Neural progenitor cell (in vitro differentiated cells): ENCODE results near the gene TRIO. TPM values are rescaled to one million over a fixed set of nuclear protein-coding genes. Genes with fewer than 3 reads are reported as not detected.
A peak's percentile ranks its signal among the peaks of the same experiment; 100 is the strongest.

ENCODE experiments used
- DNase-seq: peaks from one replicate; pipeline ENCODE4 v3.0.0-alpha.2; 2016; ENCODE audit warnings: low spot score
- H2AFZ ChIP-seq: fragments of 200-600 bp; sonication (generic); replicated peaks from 2 replicates; pipeline ENCODE4 v1.6.1; 2016; ENCODE audit warnings: antibody characterized with exemption
- H3F3A ChIP-seq: fragments of 200-600 bp; sonication (generic); 2 replicates; pipeline ENCODE4 v1.6.1; 2016; ENCODE audit warnings: antibody characterized with exemption, low read depth
- H3K27ac ChIP-seq: fragments of 200-600 bp; sonication (generic); 2 replicates; pipeline ENCODE4 v1.5.1; 2016; ENCODE audit warnings: mild to moderate bottlenecking
- H3K27me3 ChIP-seq: fragments of 200-600 bp; sonication (generic); 2 replicates; pipeline ENCODE4 v1.6.1; 2016; ENCODE audit warnings: mild to moderate bottlenecking, moderate library complexity
- H3K36me3 ChIP-seq: fragments of 200-600 bp; sonication (generic); 2 replicates; pipeline ENCODE4 v1.5.1; 2016
- H3K4me1 ChIP-seq: fragments of 200-600 bp; sonication (generic); 2 replicates; pipeline ENCODE4 v1.6.1; 2016; ENCODE audit warnings: mixed run types
- H3K4me2 ChIP-seq: fragments of 200-600 bp; sonication (generic); 2 replicates; pipeline ENCODE4 v1.6.1; 2016
- H3K4me3 ChIP-seq: fragments of 200-600 bp; sonication (generic); 2 replicates; pipeline ENCODE4 v1.5.1; 2016
- H3K79me2 ChIP-seq: fragments of 200-600 bp; sonication (generic); 2 replicates; pipeline ENCODE4 v1.6.1; 2016; ENCODE audit warnings: low read depth
- H3K9ac ChIP-seq: fragments of 200-600 bp; sonication (generic); 2 replicates; pipeline ENCODE4 v1.6.1; 2016
- H3K9me3 ChIP-seq: fragments of 200-600 bp; sonication (generic); 2 replicates; pipeline ENCODE4 v1.5.1; 2016; ENCODE audit warnings: low read depth
- H4K20me1 ChIP-seq: fragments of 200-600 bp; sonication (generic); 2 replicates; pipeline ENCODE4 v1.6.1; 2016; ENCODE audit warnings: low read depth
- H3K27ac Mint-ChIP-seq: 3 replicates; pipeline ENCODE4 v1.8.0; 2021; ENCODE audit warnings: mixed read lengths
- H3K27me3 Mint-ChIP-seq: 2 replicates; pipeline ENCODE4 v1.8.0; 2022; ENCODE audit warnings: low read depth, mild to moderate bottlenecking, inconsistent platforms, moderate library complexity, mixed read lengths; ENCODE audit not compliant: insufficient read depth
- H3K36me3 Mint-ChIP-seq: 3 replicates; pipeline ENCODE4 v1.8.0; 2021; ENCODE audit warnings: mixed read lengths
- H3K4me1 Mint-ChIP-seq: 3 replicates; pipeline ENCODE4 v1.8.0; 2021; ENCODE audit warnings: mixed read lengths
- H3K4me3 Mint-ChIP-seq: 3 replicates; pipeline ENCODE4 v1.8.0; 2021; ENCODE audit warnings: mild to moderate bottlenecking, moderate library complexity, mixed read lengths
- H3K9me3 Mint-ChIP-seq: 3 replicates; pipeline ENCODE4 v1.8.0; 2020; ENCODE audit warnings: mixed read lengths
- CTCF ChIP-seq: fragments of 200-600 bp; sonication (generic); IDR thresholded peaks from 2 replicates; pipeline ENCODE4 v1.5.1; 2017; ENCODE audit warnings: antibody characterized with exemption, mild to moderate bottlenecking
- EZH2 ChIP-seq: fragments of 200-600 bp; sonication (generic); IDR thresholded peaks from 2 replicates; pipeline ENCODE4 v1.6.1; 2017; ENCODE audit warnings: antibody characterized with exemption, mild to moderate bottlenecking, moderate library complexity
- EZH2phosphoT487 ChIP-seq: fragments of 200-600 bp; sonication (generic); IDR thresholded peaks from 2 replicates; pipeline ENCODE4 v1.6.1; 2017; ENCODE audit warnings: antibody characterized with exemption
- total RNA-seq: library from RNA; depleted of rRNA; stranded (reverse); fragments of >200 nt; gene quantifications from 2 replicates; pipeline ENCODE4 v1.2.3, GENCODE V29; 2015; ENCODE audit warnings: low replicate concordance

The TRIO gene
- total RNA-seq, 1 donor from 2014 or later = 84.7 TPM

GRCh38 chr5:14438195-14438606 is 295.1 kb downstream of the TRIO start:
- Mint-ChIP-seq H3K4me1 (peaks cover 50% of the 10 kb centered on the region), H3K9me3 (peaks cover 12% of the 10 kb centered on the region), H3K4me3 (no peak overlapping the region), H3K36me3 (peaks cover 41% of the 10 kb centered on the region), H3K27me3 (no peaks in the 10 kb centered on the region), H3K27ac (no peak overlapping the region)
- H3K79me2 ChIP-seq = no peaks in the 10 kb centered on the region
- peaks cover 20% of the 10 kb centered on the region for H4K20me1 ChIP-seq
- peak overlapping the region; percentile 26 for H3K4me2 ChIP-seq
- no peak for DNase-seq
- H3F3A ChIP-seq = peaks cover 16% of the 10 kb centered on the region
- no peak overlapping the region for H2AFZ ChIP-seq
- no peak overlapping the region for H3K4me3 ChIP-seq
- peaks cover 49% of the 10 kb centered on the region for H3K4me1 ChIP-seq
- H3K9me3 ChIP-seq = no peaks in the 10 kb centered on the region
- peak overlapping the region; percentile 55 for H3K27ac ChIP-seq
- no peaks in the 10 kb centered on the region for H3K27me3 ChIP-seq
- no peak for TF ChIP-seq EZH2
- no peak for TF ChIP-seq CTCF
- TF ChIP-seq EZH2phosphoT487 = no peak
- H3K9ac ChIP-seq = no peak overlapping the region
- no peaks in the 10 kb centered on the region for H3K36me3 ChIP-seq

DNA sequence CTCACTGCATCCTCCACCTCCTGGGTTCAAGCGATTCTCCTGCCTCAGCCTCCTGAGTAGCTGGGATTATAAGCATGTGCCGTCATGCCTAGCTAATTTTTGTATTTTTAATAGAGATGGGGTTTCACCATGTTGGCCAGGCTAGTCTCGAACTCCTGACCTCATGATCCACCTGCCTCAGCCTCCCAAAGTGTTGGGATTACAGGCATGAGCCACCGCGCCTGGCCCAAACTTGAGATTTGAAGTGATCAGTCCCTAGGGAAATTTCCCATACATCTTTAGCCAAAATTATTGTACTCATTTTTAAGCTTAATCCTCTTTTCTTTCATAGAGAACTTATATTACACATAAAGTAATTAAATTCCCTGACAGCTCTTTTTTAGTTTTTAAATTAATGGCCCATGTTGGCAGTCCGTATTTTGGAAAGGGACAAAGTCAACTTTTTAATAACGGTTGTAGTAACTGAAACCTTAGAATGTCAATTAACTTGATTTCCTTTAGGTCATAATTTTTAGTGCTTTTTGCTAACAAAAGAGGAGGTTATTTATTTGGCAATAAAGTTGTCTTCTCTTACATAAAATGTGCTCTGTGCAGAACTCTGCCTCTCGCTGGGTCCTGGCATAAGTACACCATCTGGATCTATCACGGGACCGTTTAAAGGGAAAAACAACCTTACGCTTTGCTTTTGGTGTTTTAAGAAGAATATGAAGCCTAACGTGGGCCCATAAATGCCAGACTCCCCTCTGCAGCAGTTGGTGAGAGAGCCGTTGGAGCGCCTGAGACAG is 296.1 kb downstream of the TRIO start:
- peaks cover 13% of the 10 kb centered on the region for H3F3A ChIP-seq
- no peak overlapping the region for H2AFZ ChIP-seq
- no peaks in the 10 kb centered on the region for H3K79me2 ChIP-seq
- peaks cover 12% of the 10 kb centered on the region for H3K9me3 Mint-ChIP-seq
- TF ChIP-seq EZH2 (no peak), CTCF (no peak), EZH2phosphoT487 (no peak)
- H3K9me3 ChIP-seq = no peaks in the 10 kb centered on the region
- peaks cover 57% of the 10 kb centered on the region for H3K4me1 Mint-ChIP-seq
- H3K27ac Mint-ChIP-seq = peak overlapping the region; percentile 68
- peak overlapping the region; percentile 80 for H3K27ac ChIP-seq
- no peak overlapping the region for H3K9ac ChIP-seq
- H4K20me1 ChIP-seq = peaks cover 25% of the 10 kb centered on the region
- H3K4me1 ChIP-seq = peaks cover 47% of the 10 kb centered on the region
- H3K4me2 ChIP-seq = no peak overlapping the region
- H3K27me3 ChIP-seq = no peaks in the 10 kb centered on the region
- no peaks in the 10 kb centered on the region for H3K36me3 ChIP-seq
- peaks cover 40% of the 10 kb centered on the region for H3K36me3 Mint-ChIP-seq
- no peaks in the 10 kb centered on the region for H3K27me3 Mint-ChIP-seq
- DNase-seq = no peak
- H3K4me3 Mint-ChIP-seq = no peak overlapping the region
- no peak overlapping the region for H3K4me3 ChIP-seq

GRCh38 chr5:14440223-14440581 is 297.1 kb downstream of the TRIO start:
- Histone ChIP-seq H3K27me3 (no peaks in the 10 kb centered on the region), H3F3A (peaks cover 17% of the 10 kb centered on the region), H3K79me2 (no peaks in the 10 kb centered on the region), H3K4me2 (peak overlapping the region; percentile 62), H4K20me1 (peaks cover 26% of the 10 kb centered on the region), H2AFZ (no peak overlapping the region), H3K4me1 (peaks cover 55% of the 10 kb centered on the region), H3K27ac (peak overlapping the region; percentile 80), H3K36me3 (no peaks in the 10 kb centered on the region), H3K9me3 (no peaks in the 10 kb centered on the region), H3K4me3 (no peak overlapping the region), H3K9ac (no peak overlapping the region)
- peaks cover 34% of the 10 kb centered on the region for H3K36me3 Mint-ChIP-seq
- DNase-seq = peak; percentile 25
- H3K27ac Mint-ChIP-seq = peak overlapping the region; percentile 90
- no peaks in the 10 kb centered on the region for H3K27me3 Mint-ChIP-seq
- H3K4me3 Mint-ChIP-seq = peak overlapping the region; percentile 18
- peaks cover 66% of the 10 kb centered on the region for H3K4me1 Mint-ChIP-seq
- TF ChIP-seq EZH2 = no peak
- no peak for TF ChIP-seq CTCF
- peaks cover 8% of the 10 kb centered on the region for H3K9me3 Mint-ChIP-seq
